ENCODE results near the gene TAS2R43. TPM values are rescaled to one million over a fixed set of nuclear protein-coding genes. Genes with fewer than 3 reads are reported as not detected.
"Not testable (repeated sequence)": the region's sequence is repeated elsewhere in the genome, so short reads cannot be mapped to it uniquely, and the experiment has no call there.

TAS2R43 gene
- total RNA-seq, 4 donors from 2014 or later, result 1.4 to 8.0 (median 3.0) TPM

DNA sequence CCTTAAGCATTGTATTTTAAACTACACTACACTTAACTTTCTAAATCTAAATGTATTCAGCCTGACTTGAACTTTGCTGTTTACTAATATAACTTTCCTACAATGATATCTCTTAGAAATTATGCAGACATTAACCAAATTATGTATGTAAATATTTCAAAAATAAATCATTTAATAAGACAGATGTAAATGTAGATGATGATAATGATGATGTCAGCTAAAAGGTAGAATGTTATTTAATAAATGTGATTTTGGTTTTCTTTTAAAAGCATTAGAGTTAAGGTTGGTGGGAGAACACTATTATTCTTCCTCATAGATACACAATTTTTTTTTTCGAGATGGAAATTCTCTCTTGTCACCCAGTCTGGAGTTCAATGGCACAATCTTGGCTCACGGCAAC lies 10.1 kb downstream of the TAS2R43 start:
- no peak for DNase-seq (ENCODE audit: low spot score)
- TF ChIP-seq, protein P1, sequence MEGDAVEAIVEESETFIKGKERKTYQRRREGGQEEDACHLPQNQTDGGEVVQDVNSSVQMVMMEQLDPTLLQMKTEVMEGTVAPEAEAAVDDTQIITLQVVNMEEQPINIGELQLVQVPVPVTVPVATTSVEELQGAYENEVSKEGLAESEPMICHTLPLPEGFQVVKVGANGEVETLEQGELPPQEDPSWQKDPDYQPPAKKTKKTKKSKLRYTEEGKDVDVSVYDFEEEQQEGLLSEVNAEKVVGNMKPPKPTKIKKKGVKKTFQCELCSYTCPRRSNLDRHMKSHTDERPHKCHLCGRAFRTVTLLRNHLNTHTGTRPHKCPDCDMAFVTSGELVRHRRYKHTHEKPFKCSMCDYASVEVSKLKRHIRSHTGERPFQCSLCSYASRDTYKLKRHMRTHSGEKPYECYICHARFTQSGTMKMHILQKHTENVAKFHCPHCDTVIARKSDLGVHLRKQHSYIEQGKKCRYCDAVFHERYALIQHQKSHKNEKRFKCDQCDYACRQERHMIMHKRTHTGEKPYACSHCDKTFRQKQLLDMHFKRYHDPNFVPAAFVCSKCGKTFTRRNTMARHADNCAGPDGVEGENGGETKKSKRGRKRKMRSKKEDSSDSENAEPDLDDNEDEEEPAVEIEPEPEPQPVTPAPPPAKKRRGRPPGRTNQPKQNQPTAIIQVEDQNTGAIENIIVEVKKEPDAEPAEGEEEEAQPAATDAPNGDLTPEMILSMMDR (IDR thresholded peaks at IDR 0.05), result no peak
- no peak for ATAC-seq (ENCODE audit: low FRiP score)

DNA sequence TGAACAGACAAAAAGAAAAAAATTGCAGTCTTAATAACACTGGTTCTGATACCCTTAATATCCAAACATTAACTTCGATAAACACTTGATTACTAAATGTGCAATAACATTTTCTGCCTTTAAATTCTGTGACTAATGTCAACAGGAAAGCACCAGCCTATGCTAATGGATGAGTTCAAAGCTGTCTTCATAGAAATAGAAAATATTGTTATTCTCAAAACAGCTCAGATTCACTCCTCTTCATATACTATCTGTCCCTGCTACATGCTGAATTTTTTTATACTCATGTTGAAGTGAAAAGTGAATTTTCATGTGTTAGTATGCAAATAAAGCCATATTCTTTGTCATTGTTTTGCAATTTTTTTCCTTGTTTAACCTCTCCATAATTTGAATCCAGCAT lies 13.9 kb downstream of the TAS2R43 start:
- no peak for DNase-seq (ENCODE audit: low spot score)
- TF ChIP-seq, protein P1 (IDR thresholded peaks at IDR 0.05), result no peak
- ATAC-seq (ENCODE audit: low FRiP score), result no peak

DNA sequence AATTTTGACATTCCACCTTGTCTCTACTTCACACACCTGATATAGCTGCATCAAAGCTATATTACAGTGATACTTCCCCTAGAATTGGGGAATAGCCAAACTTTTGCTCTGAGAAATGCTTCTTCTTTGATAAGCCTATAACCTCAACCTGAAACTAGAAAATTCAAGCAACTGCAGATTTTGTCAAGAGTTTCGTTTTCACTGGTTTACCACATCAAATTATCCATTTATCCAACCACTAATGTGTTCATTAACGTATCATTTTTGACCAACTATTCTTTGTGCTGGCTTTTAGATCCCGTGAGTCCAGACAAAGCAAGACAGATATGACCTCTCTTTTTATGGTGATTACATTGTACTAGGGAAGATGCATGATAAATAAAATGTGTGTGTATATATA lies 16.5 kb downstream of the TAS2R43 start:
- no peak for ATAC-seq (ENCODE audit: low FRiP score)
- TF ChIP-seq, protein P1 (IDR thresholded peaks at IDR 0.05), result no peak
- DNase-seq (ENCODE audit: low spot score), result no peak

DNA sequence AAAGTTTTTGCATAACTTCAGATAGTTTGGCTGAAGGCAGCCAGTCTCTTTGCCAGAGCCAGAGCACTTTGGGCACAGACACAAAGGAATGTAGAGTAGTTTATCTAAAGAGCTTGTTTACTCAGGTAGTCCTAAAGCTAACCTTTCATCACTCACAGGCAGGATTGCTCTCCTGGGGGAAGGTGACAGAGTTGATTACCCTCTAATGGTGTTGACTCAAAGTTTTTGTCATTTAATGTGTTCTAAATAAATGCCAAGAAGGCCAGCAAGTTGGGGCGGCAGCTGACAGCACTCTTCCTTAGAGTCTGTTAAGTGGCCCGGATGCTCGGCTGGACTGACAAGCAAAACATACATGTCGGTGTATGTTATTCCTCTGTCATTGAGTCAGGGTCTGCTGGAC lies 20.7 kb downstream of the TAS2R43 start:
- no peak for ATAC-seq (ENCODE audit: low FRiP score)
- no peak for DNase-seq (ENCODE audit: low spot score)
- TF ChIP-seq, protein P1 (IDR thresholded peaks at IDR 0.05), result no peak

DNA sequence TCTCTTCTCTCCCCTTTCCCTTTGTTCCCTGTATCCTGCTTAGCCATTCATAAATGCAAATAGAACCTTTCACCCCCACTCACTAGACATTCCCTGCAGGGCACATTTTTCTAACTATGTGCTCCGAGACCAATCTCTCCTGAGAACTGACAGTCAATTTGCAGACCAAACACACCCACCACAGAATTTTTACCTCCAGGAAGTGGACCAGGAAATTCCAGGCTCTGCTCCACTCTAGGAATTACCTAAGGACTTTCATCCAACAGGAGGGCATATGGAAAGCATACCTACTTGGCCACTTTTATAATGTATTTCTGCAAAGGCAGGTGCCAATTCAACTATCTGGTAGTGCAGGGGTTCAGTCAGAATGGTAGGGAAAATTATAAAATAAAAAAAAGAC lies 21.1 kb downstream of the TAS2R43 start:
- TF ChIP-seq, protein P1 (IDR thresholded peaks at IDR 0.05), result no peak
- ATAC-seq (ENCODE audit: low FRiP score) (no peak), DNase-seq (ENCODE audit: low spot score) (no peak)

DNA sequence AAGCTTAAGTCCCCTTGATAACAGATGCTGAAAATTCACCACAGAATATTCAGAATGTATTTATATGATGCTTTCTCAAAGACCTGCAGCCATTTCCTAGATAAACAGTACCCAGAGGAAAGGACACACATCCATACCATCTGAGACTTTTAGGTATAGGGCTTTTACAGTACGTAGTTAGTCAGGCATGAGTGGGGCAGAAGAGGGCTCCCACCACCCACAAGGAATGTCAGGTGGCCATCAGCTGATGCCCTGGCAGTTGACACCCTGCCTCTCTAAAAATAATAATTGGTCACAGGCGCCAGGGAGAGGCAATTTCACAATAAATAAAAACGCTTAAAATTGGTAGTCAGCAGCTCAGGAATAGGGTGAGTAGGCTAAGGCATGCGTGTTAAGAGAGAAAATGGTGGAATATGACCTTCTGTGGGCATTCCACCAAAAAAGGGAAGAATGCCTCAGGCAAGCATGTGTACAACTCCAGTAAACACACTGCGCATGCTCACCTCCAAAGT lies 22.2 kb downstream of the TAS2R43 start:
- no peak for DNase-seq (ENCODE audit: low spot score)
- TF ChIP-seq, protein P1 (IDR thresholded peaks at IDR 0.05), result no peak
- ATAC-seq (ENCODE audit: low FRiP score), result no peak

DNA sequence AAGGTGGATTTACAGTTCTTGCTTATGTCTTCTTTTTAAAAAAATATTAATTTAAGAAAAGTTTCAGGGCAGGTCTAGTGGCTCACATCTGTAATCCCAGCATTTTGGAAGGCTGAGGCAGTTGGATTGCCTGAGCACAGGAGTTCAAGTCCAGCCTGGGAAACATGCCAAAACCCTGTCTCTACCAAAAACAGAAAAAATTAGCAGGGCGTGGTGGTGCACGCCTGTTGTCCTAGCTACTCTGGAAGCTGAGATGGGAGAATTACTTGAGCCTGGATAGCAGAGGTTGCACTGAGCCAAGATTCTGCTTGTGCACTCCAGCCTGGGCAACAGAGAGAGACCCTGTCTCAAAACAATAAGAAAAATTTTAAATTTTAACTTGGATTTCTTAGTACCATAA lies 24.6 kb downstream of the TAS2R43 start:
- ATAC-seq (ENCODE audit: low FRiP score) (no peak), DNase-seq (ENCODE audit: low spot score) (no peak)
- TF ChIP-seq, protein P1 (IDR thresholded peaks at IDR 0.05), result no peak

DNA sequence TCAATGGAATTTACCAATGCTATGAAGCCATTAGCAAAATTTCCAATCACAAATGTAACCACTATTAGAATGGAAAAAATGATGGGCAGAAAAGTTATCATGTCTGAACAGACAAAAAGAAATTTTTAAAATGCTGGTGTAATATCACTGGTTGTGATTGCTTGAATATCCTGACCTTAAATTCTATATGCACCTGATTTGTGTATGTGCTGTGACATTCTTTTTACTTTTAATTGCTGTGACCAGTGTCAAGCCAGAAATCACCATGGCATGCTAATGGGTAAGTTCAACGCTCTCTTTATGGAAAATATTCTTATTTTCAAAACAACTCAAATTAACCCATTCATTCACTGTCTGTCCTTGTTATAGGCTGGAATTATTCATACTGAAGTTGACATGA lies 29.9 kb downstream of the TAS2R43 start, which contains the start of gene TAS2R46:
TAS2R46 (minus strand) TSS at position 101 of the 400 bp plus-strand sequence; CDS start at position 101, 0 bp downstream.
- DNase-seq (ENCODE audit: low spot score); ATAC-seq (ENCODE audit: low FRiP score): not testable (repeated sequence)
